Prostate gland (tissue), 2 donors: ENCODE results near the gene GJA5. TPM values are rescaled to one million over a fixed set of nuclear protein-coding genes. Genes with fewer than 3 reads are reported as not detected.

Source experiments
- DNase-seq: peaks from one replicate; pipeline ENCODE4 v3.0.0-alpha.2; 2019; ENCODE audit warnings: low spot score
- H3K27ac ChIP-seq, 2 donors: fragments of 200-600 bp; sonication (generic); 2 replicates each; pipeline ENCODE4 v1.5.1; 2017 to 2019
- H3K27me3 ChIP-seq: fragments of 200-600 bp; sonication (generic); replicated peaks from 2 replicates; pipeline ENCODE4 v1.5.1; 2019; ENCODE audit not compliant: insufficient read depth
- H3K36me3 ChIP-seq, 2 donors: fragments of 200-600 bp; sonication (generic); 1 replicate in 1 of 2; 2 replicates in 1 of 2; pipeline versions ENCODE4 v1.5.1 to v1.8.1; 2017 to 2019
- H3K4me1 ChIP-seq: fragments of 200-600 bp; sonication (generic); replicated peaks from 2 replicates; pipeline ENCODE4 v1.5.1; 2019
- H3K4me3 ChIP-seq, 2 donors: fragments of 200-600 bp; sonication (generic); 2 replicates each; pipeline ENCODE4 v1.5.1; 2017 to 2019
- H3K9me3 ChIP-seq: fragments of 200-600 bp; sonication (generic); 2 replicates; pipeline ENCODE4 v1.5.1; 2017
- CTCF ChIP-seq, 4 experiments: fragments of 200-600 bp in 2 of 4; fragments of 450-650 bp in 2 of 4; sonication (generic) in 2 of 4; IDR thresholded peaks; 1 replicate in 3 of 4; 2 replicates in 1 of 4; pipeline ENCODE4 v1.5.1; 2016 to 2019; ENCODE audit warnings: antibody characterized with exemption in 4 of 4, mild to moderate bottlenecking in 2 of 4, moderate library complexity in 2 of 4
- POLR2A ChIP-seq: fragments of 450-650 bp; IDR thresholded peaks from one replicate; pipeline ENCODE4 v1.6.1; 2016; ENCODE audit warnings: antibody characterized with exemption, mild to moderate bottlenecking
- POLR2AphosphoS5 ChIP-seq: sonication (generic); formaldehyde crosslinking; IDR thresholded peaks from one replicate; pipeline ENCODE4 v1.6.1; 2017; ENCODE audit warnings: antibody characterized with exemption
- WGBS: methylation state at CpG from one replicate; pipeline ENCODE4 v1.1.5; 2018; 5-methylcytosine and 5-hydroxymethylcytosine counted together
- intact Hi-C: fragments of 100-400 bp; cut with DNase I; formaldehyde crosslinking; loops from one replicate; pipeline ENCODE4 v1.14.2; 2022
- total RNA-seq, 2 donors: library from RNA; depleted of rRNA; stranded (reverse); fragments of >200 nt; gene quantifications; one replicate each; pipeline ENCODE4 v1.1.0, GENCODE V29; 2016

The GJA5 gene
- total RNA-seq, 2 donors from 2014 or later: 2.7 to 5.5 TPM

GRCh38 chr1:147787765-147788164 is 27.4 kb upstream of the GJA5 start:
- Histone ChIP-seq H3K36me3 (no peaks in the 10 kb centered on the region), H3K4me1 (no peaks in the 10 kb centered on the region), H3K27me3 (no peaks in the 10 kb centered on the region), H3K27ac (no peak overlapping the region), H3K4me3 (no peak overlapping the region), H3K9me3 (no peaks in the 10 kb centered on the region)
- 89% methylated on average over 2 of the region's 2 CpGs for WGBS
- DNase-seq: no peak
- intact Hi-C loops: no loop called here
- TF ChIP-seq CTCF (IDR thresholded peaks at IDR 0.05) (no peak), POLR2A (no peak), POLR2AphosphoS5 (no peak)

- Histone ChIP-seq H3K27me3 (no peaks in the 10 kb centered on the region), H3K36me3 (no peaks in the 10 kb centered on the region), H3K4me3 (no peak overlapping the region), H3K9me3 (no peaks in the 10 kb centered on the region), H3K4me1 (no peaks in the 10 kb centered on the region), H3K27ac (no peak overlapping the region)
- no peak for TF ChIP-seq POLR2A
- no peak for TF ChIP-seq CTCF (IDR thresholded peaks at IDR 0.05)
- TF ChIP-seq POLR2AphosphoS5: no peak
- intact Hi-C loops: no loop called here
- WGBS: 49% methylated on average over 3 of the region's 3 CpGs
- no peak for DNase-seq
These were observed 26.1 kb upstream of the GJA5 start for GRCh38 chr1:147786536-147786935.

- no peak for DNase-seq
- Histone ChIP-seq H3K27me3 (no peaks in the 10 kb centered on the region), H3K4me3 (no peak overlapping the region), H3K4me1 (no peaks in the 10 kb centered on the region), H3K9me3 (no peaks in the 10 kb centered on the region), H3K36me3 (no peaks in the 10 kb centered on the region), H3K27ac (no peak overlapping the region)
- TF ChIP-seq POLR2AphosphoS5: no peak
- TF ChIP-seq POLR2A: no peak
- TF ChIP-seq CTCF (IDR thresholded peaks at IDR 0.05): no peak
- intact Hi-C loops: no loop called here
- 72% methylated on average over 7 of the region's 7 CpGs for WGBS
These were observed 25.5 kb upstream of the GJA5 start for GRCh38 chr1:147785794-147786506.

GRCh38 chr1:147784941-147785340 is 24.5 kb upstream of the GJA5 start:
- TF ChIP-seq CTCF (IDR thresholded peaks at IDR 0.05) (no peak), POLR2A (no peak), POLR2AphosphoS5 (no peak)
- WGBS: 86% methylated on average over 1 of the region's 1 CpG
- H3K4me1 ChIP-seq: no peaks in the 10 kb centered on the region
- no peaks in the 10 kb centered on the region for H3K9me3 ChIP-seq
- no peak overlapping the region for H3K4me3 ChIP-seq
- DNase-seq: no peak
- H3K27me3 ChIP-seq: no peaks in the 10 kb centered on the region
- H3K27ac ChIP-seq: no peak overlapping the region
- intact Hi-C loops: no loop called here
- H3K36me3 ChIP-seq: no peaks in the 10 kb centered on the region

- intact Hi-C loops: no loop called here
- no peak for DNase-seq
- no peaks in the 10 kb centered on the region for H3K36me3 ChIP-seq
- peak; percentile 23 for TF ChIP-seq POLR2AphosphoS5
- no peak for TF ChIP-seq CTCF (IDR thresholded peaks at IDR 0.05)
- no peaks in the 10 kb centered on the region for H3K9me3 ChIP-seq
- 33% methylated on average over 3 of the region's 3 CpGs for whole genome bisulfite sequencing
- no peak overlapping the region for H3K4me3 ChIP-seq
- H3K27ac ChIP-seq: no peak overlapping the region
- no peaks in the 10 kb centered on the region for H3K4me1 ChIP-seq
- H3K27me3 ChIP-seq: no peaks in the 10 kb centered on the region
These were observed 20.7 kb upstream of the GJA5 start for GRCh38 chr1:147781056-147781471.
